DMS53 (cell line): ENCODE measurements around the gene CNTNAP2.
"Not testable (repeated sequence)": the region's sequence is repeated elsewhere in the genome, so short reads cannot be mapped to it uniquely, and the experiment has no call there.

Source experiments
- DNase-seq: peaks from one replicate; lab custom pipeline; 2025; lab: John Stamatoyannopoulos, UW

The CNTNAP2 gene

GRCh38 chr7:147640821-147641220 lies 1524.2 kb downstream of the CNTNAP2 start:
- DNase-seq, result no peak

GRCh38 chr7:147646568-147646967 lies 1530.0 kb downstream of the CNTNAP2 start:
- peak; percentile 23 for DNase-seq

GRCh38 chr7:147650991-147651390 lies 1534.4 kb downstream of the CNTNAP2 start:
- no peak for DNase-seq

GRCh38 chr7:147651601-147652000 lies 1535.0 kb downstream of the CNTNAP2 start:
- no peak for DNase-seq

GRCh38 chr7:147653456-147653855 lies 1536.9 kb downstream of the CNTNAP2 start:
- no peak for DNase-seq

GRCh38 chr7:147658392-147658967 lies 1541.9 kb downstream of the CNTNAP2 start:
- DNase-seq, result no peak

GRCh38 chr7:147659036-147659995 lies 1542.7 kb downstream of the CNTNAP2 start:
- DNase-seq, result no peak

- DNase-seq, result no peak
Observed at GRCh38 chr7:147664541-147664940, 1547.9 kb downstream of the CNTNAP2 start.

GRCh38 chr7:147670759-147671158 lies 1554.2 kb downstream of the CNTNAP2 start:
- peak; percentile 42 for DNase-seq

GRCh38 chr7:147674705-147675104 lies 1558.1 kb downstream of the CNTNAP2 start:
- no peak for DNase-seq

- DNase-seq, result no peak
Observed at GRCh38 chr7:147678943-147679342, 1562.3 kb downstream of the CNTNAP2 start.

- no peak for DNase-seq
Observed at GRCh38 chr7:147681530-147681929, 1564.9 kb downstream of the CNTNAP2 start.

- no peak for DNase-seq
Observed at GRCh38 chr7:147700702-147701101, 1584.1 kb downstream of the CNTNAP2 start.

GRCh38 chr7:147707926-147708325 lies 1591.3 kb downstream of the CNTNAP2 start:
- DNase-seq, result no peak

GRCh38 chr7:147708871-147709270 lies 1592.3 kb downstream of the CNTNAP2 start:
- DNase-seq, result no peak

GRCh38 chr7:147711447-147711846 lies 1594.8 kb downstream of the CNTNAP2 start:
- no peak for DNase-seq

GRCh38 chr7:147721962-147722830 lies 1605.6 kb downstream of the CNTNAP2 start:
- no peak for DNase-seq

GRCh38 chr7:147723536-147723935 lies 1606.9 kb downstream of the CNTNAP2 start:
- no peak for DNase-seq

GRCh38 chr7:147731311-147731710 lies 1614.7 kb downstream of the CNTNAP2 start:
- DNase-seq, result no peak

- not testable (repeated sequence) for DNase-seq
Observed at GRCh38 chr7:147737559-147738214, 1621.1 kb downstream of the CNTNAP2 start.

- DNase-seq, result no peak
Observed at GRCh38 chr7:147742301-147742700, 1625.7 kb downstream of the CNTNAP2 start.

- peak; percentile 49 for DNase-seq
Observed at GRCh38 chr7:147756300-147756699, 1639.7 kb downstream of the CNTNAP2 start.
